Activated B cell treated with CpG ODN at 0.5 μM for 24 hours (primary cell): ENCODE data around the gene RPS19. TPM values are rescaled to one million over a fixed set of nuclear protein-coding genes. Genes with fewer than 3 reads are reported as not detected.
A peak's percentile ranks its signal among the peaks of the same experiment; 100 is the strongest.

Experiments
- ATAC-seq: fragments of 200-7000 bp; cut with Tn5 transposase; one replicate; pipeline ENCODE4 v1.10.0; 2021; ENCODE audit warnings: low read depth, mild to moderate bottlenecking, moderate library complexity
- CTCF ChIA-PET: fragments of 350-600 bp; sonication (Branson Sonifier 250); formaldehyde crosslinking; loops from one replicate; lab custom pipeline; 2021; ENCODE audit warnings: antibody characterized with exemption; lab: Charles Lee
- POLR2A ChIA-PET: fragments of 350-600 bp; sonication (Branson Sonifier 250); formaldehyde crosslinking; loops from one replicate; lab custom pipeline; 2021; ENCODE audit warnings: antibody characterized with exemption; lab: Charles Lee
- DNase-seq: peaks from one replicate; pipeline ENCODE4 v3.0.0; 2022
- H3K27ac Mint-ChIP-seq: one replicate; pipeline ENCODE4 v1.8.0; 2020; ENCODE audit warnings: mixed read lengths
- H3K27me3 Mint-ChIP-seq: one replicate; pipeline ENCODE4 v1.8.0; 2021; ENCODE audit warnings: mixed read lengths
- H3K36me3 Mint-ChIP-seq: one replicate; pipeline ENCODE4 v1.8.0; 2021; ENCODE audit warnings: low read depth, mixed read lengths
- H3K4me1 Mint-ChIP-seq: one replicate; pipeline ENCODE4 v1.8.0; 2021; ENCODE audit warnings: mixed read lengths
- H3K4me3 Mint-ChIP-seq: one replicate; pipeline ENCODE4 v1.8.0; 2020; ENCODE audit warnings: mild to moderate bottlenecking, mixed read lengths
- H3K9me3 Mint-ChIP-seq: one replicate; pipeline ENCODE4 v1.8.0; 2020; ENCODE audit warnings: mixed read lengths
- intact Hi-C: fragments of 100-400 bp; cut with micrococcal nuclease; formaldehyde crosslinking; loops from one replicate; pipeline ENCODE4 v1.15.1; 2024
- total RNA-seq: library from RNA; stranded (reverse); gene quantifications from 2 replicates; pipeline ENCODE4 v1.2.3, GENCODE V29; 2022
- TF ChIP-seq, protein P1 (sequence below): fragments of 200-600 bp; IDR thresholded peaks from one replicate; pipeline ENCODE4 v1.8.0; 2022; ENCODE audit warnings: antibody characterized with exemption, mild to moderate bottlenecking

Gene RPS19
- total RNA-seq, 1 donor from 2014 or later = 4,196 TPM

DNA sequence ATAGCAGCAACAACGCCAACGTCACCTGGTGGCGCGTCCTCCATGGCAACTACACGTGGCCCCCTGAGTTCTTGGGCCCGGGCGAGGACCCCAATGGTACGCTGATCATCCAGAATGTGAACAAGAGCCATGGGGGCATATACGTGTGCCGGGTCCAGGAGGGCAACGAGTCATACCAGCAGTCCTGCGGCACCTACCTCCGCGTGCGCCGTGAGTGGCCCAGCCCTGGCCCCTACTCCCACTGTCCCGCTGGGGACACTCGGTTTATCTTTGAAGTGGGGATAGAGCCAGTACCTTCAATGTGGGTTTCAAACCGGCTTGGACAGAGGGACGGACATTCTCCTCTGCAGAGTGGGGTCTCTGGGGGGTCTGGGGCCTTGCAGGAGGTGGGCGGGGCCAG, 19.0 kb downstream of the RPS19 start:
- intact Hi-C loops = loop anchor here (5.0 kb wide), 2 partner anchors 198 to 1267 kb away; partner anchors contain the start of gene ZNF574
- ChIA-PET CTCF (no interaction called here), POLR2A (interaction anchor here (1.8 to 11.4 kb wide), 4 partner anchors 6 to 65 kb away, joined by 5 to 279 read pairs (median 224); partner anchors contain the start of genes ARHGEF1 and RPS19)
- Mint-ChIP-seq H3K4me3 (peak overlapping the region; percentile 98), H3K9me3 (no peaks in the 10 kb centered on the region), H3K36me3 (peaks cover 58% of the 10 kb centered on the region), H3K27ac (peak overlapping the region; percentile 98), H3K27me3 (no peaks in the 10 kb centered on the region), H3K4me1 (peaks cover 75% of the 10 kb centered on the region)
- TF ChIP-seq, protein P1, sequence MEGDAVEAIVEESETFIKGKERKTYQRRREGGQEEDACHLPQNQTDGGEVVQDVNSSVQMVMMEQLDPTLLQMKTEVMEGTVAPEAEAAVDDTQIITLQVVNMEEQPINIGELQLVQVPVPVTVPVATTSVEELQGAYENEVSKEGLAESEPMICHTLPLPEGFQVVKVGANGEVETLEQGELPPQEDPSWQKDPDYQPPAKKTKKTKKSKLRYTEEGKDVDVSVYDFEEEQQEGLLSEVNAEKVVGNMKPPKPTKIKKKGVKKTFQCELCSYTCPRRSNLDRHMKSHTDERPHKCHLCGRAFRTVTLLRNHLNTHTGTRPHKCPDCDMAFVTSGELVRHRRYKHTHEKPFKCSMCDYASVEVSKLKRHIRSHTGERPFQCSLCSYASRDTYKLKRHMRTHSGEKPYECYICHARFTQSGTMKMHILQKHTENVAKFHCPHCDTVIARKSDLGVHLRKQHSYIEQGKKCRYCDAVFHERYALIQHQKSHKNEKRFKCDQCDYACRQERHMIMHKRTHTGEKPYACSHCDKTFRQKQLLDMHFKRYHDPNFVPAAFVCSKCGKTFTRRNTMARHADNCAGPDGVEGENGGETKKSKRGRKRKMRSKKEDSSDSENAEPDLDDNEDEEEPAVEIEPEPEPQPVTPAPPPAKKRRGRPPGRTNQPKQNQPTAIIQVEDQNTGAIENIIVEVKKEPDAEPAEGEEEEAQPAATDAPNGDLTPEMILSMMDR = no peak
- DNase-seq (no peak), ATAC-seq (no peak)

DNA sequence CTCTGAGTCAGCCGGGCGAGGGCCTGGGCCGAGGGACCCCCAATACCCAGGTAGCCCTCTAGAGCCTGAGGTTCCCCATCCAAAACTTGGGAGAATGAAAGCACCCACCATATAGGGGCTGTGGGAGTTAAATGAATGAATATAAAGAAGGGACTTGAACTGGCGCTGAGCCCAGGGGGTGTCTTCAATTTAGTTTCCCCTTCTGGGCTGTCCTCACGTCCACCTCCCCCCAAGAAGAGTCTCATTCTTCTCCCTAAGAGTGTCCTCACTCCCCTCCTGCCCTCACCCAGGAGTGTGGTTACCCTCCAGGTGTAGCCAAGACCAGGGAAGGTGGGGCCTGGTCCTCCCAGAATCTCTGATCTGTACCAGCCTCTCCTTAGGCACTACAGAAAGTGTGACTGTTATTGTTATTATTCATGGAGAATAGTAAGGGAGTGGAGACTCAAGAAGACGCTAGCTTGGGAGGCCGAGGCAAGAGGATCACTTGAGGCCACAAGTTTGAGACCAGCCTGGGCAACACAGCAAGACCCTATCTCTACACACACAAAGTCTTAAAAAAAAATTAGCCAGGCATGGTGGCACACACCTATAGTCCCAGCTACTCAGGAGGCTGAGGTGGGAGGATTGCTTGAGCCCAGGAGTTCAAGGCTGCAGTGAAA, 19.7 kb downstream of the RPS19 start:
- ChIA-PET CTCF (no interaction called here), POLR2A (interaction anchor here (0.6 to 10.7 kb wide), 7 partner anchors 6 to 250 kb away, joined by 3 to 279 read pairs (median 3); partner anchors contain the start of genes CD79A, RPS19 and ZNF574)
- peak overlapping the region; percentile 98 for H3K4me3 Mint-ChIP-seq

DNA sequence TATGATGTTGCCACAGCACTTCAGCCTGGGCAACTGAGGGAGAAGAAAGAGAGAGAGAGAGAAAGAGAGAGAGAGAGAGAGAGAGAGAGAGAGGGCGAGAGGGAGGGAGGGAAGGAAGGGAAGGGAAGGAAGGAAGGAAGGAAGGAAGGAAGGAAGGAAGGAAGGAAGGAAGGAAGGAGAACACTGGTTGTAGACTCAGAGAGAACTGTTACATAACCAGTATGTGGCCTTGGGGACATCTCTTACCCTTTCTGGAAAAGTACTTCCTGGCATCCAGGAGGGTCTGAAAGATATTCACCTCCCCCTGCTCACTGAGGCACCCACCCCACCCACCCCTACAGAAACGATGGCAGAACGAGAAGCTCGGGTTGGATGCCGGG, 20.3 kb downstream of the RPS19 start:
- Mint-ChIP-seq H3K27me3 (no peaks in the 10 kb centered on the region), H3K9me3 (no peaks in the 10 kb centered on the region), H3K27ac (peak overlapping the region; percentile 98), H3K4me3 (peak overlapping the region; percentile 98), H3K36me3 (peaks cover 59% of the 10 kb centered on the region), H3K4me1 (peaks cover 74% of the 10 kb centered on the region)
- intact Hi-C loops = loop anchor here (10.0 kb wide), 1 partner anchor 336 kb away; no protein-coding TSS in a partner anchor
- TF ChIP-seq, protein P1 = no peak
- ATAC-seq = no peak
- no peak for DNase-seq
- ChIA-PET CTCF (no interaction called here), POLR2A (interaction anchor here (0.6 to 10.7 kb wide), 8 partner anchors 6 to 249 kb away, joined by 3 to 279 read pairs (median 6); partner anchors contain the start of genes CD79A, RPS19 and ZNF574)

More for the DNA sequence above, 19.7 kb downstream of the RPS19 start:
- H3K27ac Mint-ChIP-seq = peak overlapping the region; percentile 98
- intact Hi-C loops = loop anchor here (5.0 to 10.0 kb wide), 3 partner anchors 198 to 1267 kb away; partner anchors contain the start of gene ZNF574
- peaks cover 59% of the 10 kb centered on the region for H3K36me3 Mint-ChIP-seq
- no peaks in the 10 kb centered on the region for H3K9me3 Mint-ChIP-seq
- DNase-seq = no peak
- no peak for ATAC-seq
- TF ChIP-seq, protein P1 = no peak
- H3K27me3 Mint-ChIP-seq = no peaks in the 10 kb centered on the region
- peaks cover 75% of the 10 kb centered on the region for H3K4me1 Mint-ChIP-seq

DNA sequence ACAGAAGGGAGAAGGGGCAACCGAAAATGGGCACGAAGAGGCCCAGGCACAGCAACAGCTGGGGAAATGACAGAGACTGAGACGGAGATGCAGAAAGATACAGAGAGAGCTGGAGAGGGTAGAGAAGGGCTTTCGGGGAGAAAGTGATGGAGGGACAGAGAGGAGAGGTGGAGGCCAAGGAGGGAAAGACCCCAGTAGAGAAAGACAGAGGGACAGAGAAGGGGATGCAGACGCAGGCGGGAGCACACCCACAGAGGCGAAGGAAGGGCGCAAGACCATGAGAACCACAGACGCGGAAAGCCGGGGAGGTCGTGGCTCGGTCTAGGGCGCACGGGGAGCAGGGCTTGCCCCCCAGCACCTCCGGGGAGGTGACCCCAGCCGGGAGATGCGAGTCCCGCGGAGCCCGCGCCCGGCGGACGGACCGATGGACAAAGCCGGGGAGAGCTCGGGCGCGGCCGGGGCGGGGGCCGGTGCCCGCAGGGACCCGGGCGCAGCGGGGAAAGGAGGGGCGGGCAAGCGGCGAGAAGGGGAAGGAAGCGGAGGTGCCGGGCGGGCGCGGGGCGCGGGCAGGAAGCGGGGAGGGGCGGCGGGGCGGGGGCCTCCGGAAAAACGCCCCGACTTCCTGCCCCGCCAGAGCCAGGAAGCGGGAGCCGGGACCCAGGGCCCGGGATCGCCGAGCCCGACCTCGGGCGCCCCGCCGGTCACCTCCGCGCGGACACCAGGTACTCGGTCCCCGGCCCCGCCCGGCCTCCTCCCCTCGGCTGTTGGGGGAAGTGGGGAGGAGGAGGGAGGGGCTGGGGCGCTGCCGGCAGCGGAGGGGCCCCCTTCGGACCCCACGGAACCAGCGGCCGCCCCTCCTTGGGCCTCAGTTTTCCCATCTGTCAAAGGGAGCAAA, 22.8 kb downstream of the RPS19 start, which contains the start of gene ARHGEF1:
TSS of gene ARHGEF1 (plus strand) at position 617 of the 895 bp plus-strand sequence. CDS start 4,899 bp downstream, outside the sequence.
- intact Hi-C loops = loop anchor here (10.0 kb wide), 1 partner anchor 338 kb away; no protein-coding TSS in a partner anchor
- Mint-ChIP-seq H3K36me3 (peaks cover 61% of the 10 kb centered on the region), H3K4me3 (peak within 1 kb of the TSS; percentile 96), H3K4me1 (peaks cover 80% of the 10 kb centered on the region), H3K9me3 (no peaks in the 10 kb centered on the region), H3K27me3 (no peaks in the 10 kb centered on the region), H3K27ac (peak within 1 kb of the TSS; percentile 97)
- ATAC-seq = peak; percentile 22
- ChIA-PET POLR2A (interaction anchor here (0.6 to 10.7 kb wide), 12 partner anchors 9 to 242 kb away, joined by 3 to 279 read pairs (median 8); partner anchors contain the start of genes CD79A, RABAC1, RPS19 and ZNF574), CTCF (interaction anchor here (1.8 to 2.2 kb wide), 2 partner anchors 10 to 24 kb away, joined by 4 to 8 read pairs; no protein-coding TSS in a partner anchor)
- DNase-seq = peak; percentile 72
- TF ChIP-seq, protein P1 = no peak
